ENCODE measurements around the gene VWA2.

The VWA2 gene

DNA sequence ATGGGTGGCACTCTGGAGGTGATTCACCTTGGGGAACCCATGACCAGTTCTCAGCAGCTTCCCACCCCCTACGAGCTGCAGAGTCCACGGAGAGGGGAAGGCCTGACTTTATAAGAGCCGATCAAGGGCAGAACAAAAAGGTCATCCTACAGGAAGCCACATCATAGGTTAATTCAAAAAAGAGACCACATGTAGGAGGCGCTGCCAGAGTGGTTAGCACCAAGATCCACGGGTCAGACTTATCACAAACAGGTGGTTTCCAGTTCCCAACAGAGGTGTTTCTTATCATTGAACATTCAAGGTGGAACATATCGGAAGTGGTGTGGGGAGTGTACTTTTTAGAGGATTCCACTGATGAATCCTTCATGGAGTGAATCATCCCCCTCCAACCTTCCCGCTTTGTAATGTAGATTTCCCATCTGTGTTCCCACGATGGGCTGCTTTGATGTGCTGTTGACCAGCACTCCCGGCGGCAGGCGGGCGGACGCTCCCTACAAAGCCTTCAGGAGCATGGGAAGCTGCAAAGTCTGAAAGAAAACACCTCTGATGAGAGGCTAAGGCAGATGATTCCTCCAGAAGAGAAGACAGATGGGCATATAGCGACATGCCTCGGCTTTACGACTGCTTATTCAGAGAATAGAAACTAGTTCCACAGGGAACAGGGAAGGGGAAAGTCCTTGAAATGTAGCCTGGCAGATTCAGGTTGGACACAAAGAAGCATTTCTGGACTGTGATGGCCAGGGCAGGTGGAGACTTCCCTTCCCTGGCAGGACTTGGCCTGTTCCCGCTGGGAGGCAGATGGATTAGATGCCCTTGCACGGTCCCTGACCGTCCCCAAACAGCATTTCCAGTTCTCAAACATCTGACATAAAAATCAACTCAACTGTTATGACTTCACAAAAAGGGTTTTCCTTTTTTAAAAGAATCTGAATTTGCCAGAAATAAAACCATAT, 98.7 kb downstream of the VWA2 start:
- DNase-seq (ENCODE audit: low read depth, low spot score): peak; percentile 54
- in situ Hi-C loops (cut with HindIII; ENCODE audit: low sequenced_read_pairs): no loop called here
- H3K4me3 ChIP-seq (ENCODE audit: low read depth, low read length): no peak overlapping the region
- TF ChIP-seq, protein P1, sequence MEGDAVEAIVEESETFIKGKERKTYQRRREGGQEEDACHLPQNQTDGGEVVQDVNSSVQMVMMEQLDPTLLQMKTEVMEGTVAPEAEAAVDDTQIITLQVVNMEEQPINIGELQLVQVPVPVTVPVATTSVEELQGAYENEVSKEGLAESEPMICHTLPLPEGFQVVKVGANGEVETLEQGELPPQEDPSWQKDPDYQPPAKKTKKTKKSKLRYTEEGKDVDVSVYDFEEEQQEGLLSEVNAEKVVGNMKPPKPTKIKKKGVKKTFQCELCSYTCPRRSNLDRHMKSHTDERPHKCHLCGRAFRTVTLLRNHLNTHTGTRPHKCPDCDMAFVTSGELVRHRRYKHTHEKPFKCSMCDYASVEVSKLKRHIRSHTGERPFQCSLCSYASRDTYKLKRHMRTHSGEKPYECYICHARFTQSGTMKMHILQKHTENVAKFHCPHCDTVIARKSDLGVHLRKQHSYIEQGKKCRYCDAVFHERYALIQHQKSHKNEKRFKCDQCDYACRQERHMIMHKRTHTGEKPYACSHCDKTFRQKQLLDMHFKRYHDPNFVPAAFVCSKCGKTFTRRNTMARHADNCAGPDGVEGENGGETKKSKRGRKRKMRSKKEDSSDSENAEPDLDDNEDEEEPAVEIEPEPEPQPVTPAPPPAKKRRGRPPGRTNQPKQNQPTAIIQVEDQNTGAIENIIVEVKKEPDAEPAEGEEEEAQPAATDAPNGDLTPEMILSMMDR (IDR thresholded peaks at IDR 0.05; ENCODE audit: low read depth, low read length): no peak

DNA sequence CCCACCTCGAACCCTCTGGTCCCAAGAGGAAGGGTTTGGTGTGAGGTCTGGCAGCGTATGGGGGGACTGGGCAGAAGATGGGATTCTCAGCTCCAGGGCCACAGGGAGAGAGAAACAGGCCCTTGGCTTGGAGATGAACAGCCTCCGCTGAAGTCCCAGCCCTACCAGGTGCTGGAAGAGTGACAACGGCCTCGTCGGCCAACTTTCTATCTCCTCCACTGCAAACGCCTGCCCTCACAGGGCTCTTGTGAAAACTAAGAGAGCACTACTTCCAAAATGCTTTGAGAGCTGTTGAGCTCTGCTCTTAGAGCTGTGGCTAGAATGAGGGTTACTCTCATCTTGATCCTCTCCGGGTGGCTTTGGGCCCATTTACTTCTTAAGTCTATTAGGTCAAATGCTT, 101.8 kb downstream of the VWA2 start:
- in situ Hi-C loops (cut with HindIII; ENCODE audit: low sequenced_read_pairs): no loop called here
- TF ChIP-seq, protein P1 (IDR thresholded peaks at IDR 0.05; ENCODE audit: low read depth, low read length): no peak
- H3K4me3 ChIP-seq (ENCODE audit: low read depth, low read length): no peak overlapping the region
- no peak for DNase-seq (ENCODE audit: low read depth, low spot score)
